ENCODE measurements around the gene BICRA.
"Not testable (repeated sequence)": the region's sequence is repeated elsewhere in the genome, so short reads cannot be mapped to it uniquely, and the experiment has no call there.

BICRA gene

GRCh38 chr19:47694466-47695273, 85.7 kb downstream of the BICRA start:
- DNase-seq (ENCODE audit: low spot score): no peak

GRCh38 chr19:47695533-47696262, 86.8 kb downstream of the BICRA start:
- no peak for DNase-seq (ENCODE audit: low spot score)

- DNase-seq (ENCODE audit: low spot score): no peak
Observed at GRCh38 chr19:47696635-47697034, 87.7 kb downstream of the BICRA start.

- DNase-seq (ENCODE audit: low spot score): peak; percentile 89
Observed at GRCh38 chr19:47697863-47698609, 89.1 kb downstream of the BICRA start.

DNA sequence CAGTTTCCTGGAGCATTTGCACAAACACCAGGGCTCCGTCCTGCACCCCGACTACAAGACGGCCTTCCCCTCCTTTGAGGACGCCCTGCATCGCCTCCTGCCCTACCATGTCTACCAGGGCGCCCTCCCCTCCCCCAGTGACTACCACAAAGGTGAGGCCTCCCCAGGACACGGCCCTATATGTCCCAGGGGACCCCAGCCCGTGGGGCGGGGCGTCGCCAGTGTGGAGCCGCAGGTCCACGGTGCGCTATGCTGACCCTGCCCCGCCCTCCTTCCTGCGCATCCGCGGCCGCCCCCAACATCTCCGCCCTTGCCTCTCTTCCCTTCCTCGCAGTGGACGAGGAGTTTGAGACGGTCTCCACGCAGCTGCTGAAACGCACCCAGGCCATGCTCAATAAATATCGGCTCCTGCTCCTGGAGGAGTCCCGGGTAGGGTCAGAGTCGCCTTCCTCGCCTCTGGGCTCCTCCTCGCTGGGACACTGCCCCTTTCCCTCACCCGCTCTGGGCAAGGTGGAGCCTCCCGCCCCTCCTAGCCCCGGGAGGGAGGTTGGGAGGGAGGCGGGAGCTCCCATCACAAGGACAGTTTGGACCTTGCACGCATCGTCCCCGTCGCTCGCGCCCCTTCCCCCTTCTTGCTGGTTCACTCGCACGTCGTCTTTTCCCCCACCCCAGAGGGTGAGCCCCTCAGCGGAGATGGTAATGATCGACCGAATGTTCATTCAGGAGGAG, 89.9 kb downstream of the BICRA start:
- DNase-seq (ENCODE audit: low spot score): no peak

DNA sequence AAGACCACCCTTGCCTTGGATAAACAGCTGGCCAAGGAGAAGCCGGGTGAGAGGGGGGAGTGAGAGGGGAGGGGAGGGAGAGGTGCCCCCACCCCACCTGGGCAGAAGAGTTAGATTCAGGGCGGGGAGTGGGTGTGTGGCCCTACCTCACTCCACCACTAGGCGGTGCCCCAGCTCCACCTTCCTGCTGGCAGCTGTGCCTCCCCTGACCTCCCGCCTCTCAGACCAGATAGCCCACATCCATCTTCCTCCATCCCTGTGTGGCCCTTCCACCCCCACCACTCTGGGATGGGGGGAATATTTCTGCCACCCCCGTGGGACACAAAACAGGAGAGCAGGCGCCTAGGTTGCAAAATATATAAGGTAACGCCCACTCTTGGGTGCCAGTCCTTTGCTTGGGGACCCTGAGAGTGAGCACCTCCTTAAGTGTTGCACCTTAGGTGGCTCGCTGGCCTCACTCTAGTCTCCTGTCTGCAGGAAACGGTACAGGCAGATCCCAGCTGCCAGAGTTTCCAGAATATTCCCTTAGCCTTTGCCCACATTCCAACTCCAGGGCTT, 90.5 kb downstream of the BICRA start:
- DNase-seq (ENCODE audit: low spot score): peak; percentile 73

GRCh38 chr19:47700934-47701716, 92.2 kb downstream of the BICRA start:
- no peak for DNase-seq (ENCODE audit: low spot score)

- no peak for DNase-seq (ENCODE audit: low spot score)
Observed at GRCh38 chr19:47701717-47702552, 93.0 kb downstream of the BICRA start.

DNA sequence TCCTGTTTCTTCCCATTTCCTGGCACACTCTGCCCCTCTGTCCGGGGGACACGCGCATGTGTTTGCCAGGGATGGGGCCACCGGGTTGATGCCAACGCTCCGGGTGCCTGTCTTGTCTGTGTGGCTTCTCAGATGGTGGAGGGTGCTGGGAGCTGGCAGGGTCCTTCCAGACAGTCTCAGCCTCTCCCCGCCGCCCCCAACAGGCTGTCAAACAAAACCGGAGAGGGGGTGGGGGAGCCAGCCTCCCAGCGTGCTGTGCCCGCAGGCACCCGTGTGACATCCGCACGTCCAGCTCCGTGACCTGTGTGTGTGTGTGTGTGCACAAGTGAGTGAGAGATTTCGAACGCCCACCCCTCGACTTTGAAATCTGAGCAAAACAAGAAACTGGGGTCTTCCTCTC, 93.7 kb downstream of the BICRA start:
- no peak for DNase-seq (ENCODE audit: low spot score)

DNA sequence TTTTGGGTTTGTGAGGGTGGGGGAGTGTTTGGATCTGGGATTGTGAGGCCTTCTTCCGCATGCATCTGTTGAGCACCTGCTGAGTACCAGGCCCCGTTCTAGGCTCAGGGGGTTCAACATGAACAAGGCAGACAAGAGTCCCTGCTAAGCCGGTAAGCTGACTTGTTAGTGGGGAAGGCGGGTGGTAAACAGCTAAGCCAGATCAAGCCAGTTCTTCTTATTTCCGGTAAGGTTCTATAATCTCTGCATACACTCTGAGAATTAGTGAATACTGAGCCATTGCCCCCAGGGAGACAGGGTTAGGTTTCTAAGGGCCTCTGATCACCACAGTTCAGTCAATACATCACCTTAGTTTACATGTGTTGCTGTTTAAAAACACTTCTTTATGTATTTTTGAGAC, 94.4 kb downstream of the BICRA start:
- no peak for DNase-seq (ENCODE audit: low spot score)

DNA sequence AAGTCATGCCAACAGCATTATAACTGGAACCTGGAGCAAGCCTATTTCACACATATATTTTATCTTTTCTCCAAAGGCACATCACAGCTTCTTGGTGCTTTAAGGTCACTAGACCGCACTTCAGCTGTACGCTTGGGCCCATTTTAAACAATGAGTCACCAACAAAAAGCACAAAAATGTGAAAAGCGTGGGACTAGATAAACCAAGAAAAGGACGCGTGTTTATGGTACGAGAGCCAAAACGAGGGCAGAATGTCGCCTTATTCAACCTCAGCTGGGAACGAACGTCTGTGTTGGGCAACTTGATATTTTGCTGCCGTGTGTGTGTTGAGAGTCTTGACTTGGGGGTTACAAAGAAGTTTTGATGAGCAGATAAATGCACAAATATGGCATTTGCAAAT, 95.1 kb downstream of the BICRA start:
- DNase-seq (ENCODE audit: low spot score): no peak

GRCh38 chr19:47704656-47705055, 95.7 kb downstream of the BICRA start:
- no peak for DNase-seq (ENCODE audit: low spot score)

GRCh38 chr19:47707135-47707925, 98.4 kb downstream of the BICRA start:
- peak; percentile 75 for DNase-seq (ENCODE audit: low spot score)

DNA sequence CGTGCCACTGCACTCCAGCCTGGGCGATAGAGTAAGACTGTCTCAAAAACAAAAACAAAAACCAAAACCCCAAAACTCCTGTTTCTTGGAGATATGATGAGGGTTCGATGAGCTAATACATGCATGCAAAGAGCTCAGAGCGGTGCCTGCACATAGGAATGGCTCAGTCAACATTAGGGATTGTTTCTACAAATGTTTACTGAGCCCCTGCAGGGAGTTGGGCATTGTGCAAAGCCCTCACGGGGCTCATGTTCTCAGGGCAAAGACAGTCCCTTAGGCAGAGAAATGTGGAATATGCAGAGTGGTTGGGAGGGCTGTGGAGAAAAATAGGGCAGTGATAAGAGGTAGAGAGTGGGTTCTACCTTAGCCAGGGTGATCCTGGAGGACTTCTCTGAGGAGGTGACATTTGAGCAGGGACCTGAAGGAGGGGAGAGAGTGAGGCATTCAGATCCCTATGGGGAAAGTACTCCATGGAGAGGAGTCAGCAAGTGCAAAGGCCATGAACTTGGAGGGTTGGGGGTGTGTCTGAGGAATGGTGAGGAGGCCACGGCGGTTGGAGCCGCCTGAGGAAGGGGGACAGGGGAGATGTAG, 102.8 kb downstream of the BICRA start:
- DNase-seq (ENCODE audit: low spot score): no peak

DNA sequence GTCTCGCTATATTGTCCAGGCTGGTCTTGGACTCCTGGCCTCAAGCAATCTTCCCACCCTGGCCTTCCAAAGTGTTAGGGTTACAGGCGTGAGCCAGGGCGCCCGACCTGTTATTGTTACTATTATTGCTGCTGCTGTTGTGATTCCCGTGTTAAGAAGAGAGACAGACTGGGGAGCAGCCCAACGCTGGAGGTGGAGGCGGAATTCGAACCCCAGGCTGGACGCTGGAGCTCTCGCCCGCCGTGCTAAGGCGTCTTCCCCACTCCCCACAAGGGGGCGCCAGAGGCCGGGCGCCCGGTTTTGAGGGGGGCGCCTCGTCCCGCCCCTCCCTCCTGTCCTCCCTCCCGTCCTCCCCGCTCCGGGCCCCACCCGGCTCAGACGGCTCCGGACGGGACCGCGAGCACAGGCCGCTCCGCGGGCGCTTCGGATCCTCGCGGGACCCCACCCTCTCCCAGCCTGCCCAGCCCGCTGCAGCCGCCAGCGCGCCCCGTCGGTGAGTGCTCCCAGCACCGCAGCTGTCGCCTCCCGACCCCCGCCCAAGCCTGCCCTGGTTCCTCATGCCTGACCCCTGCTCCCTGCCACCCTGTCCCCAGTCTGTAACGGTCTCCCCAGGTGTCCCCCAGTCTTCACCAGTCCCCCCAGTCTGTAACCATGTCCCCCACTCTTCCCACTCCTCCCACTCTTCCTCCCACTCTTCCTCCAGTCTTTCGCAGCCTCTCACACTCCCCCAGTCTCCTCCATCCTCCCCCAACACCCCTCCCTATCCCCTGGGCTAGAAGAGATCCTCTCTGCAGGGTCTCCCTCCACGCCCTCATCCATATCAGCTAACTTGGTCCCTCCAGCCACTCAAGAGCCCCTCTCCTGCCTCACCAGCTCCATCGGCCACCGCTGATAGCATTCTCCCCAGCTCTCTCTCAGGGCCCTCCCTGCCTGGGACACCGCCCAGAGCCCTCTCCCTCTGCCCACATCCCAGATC, 104.4 kb downstream of the BICRA start, which contains the start of gene EHD2:
TSS of gene EHD2 (plus strand) at position 377 of the 976 bp plus-strand sequence. CDS start 3,191 bp downstream, outside the sequence.
- DNase-seq (ENCODE audit: low spot score): peak; percentile 87

DNA sequence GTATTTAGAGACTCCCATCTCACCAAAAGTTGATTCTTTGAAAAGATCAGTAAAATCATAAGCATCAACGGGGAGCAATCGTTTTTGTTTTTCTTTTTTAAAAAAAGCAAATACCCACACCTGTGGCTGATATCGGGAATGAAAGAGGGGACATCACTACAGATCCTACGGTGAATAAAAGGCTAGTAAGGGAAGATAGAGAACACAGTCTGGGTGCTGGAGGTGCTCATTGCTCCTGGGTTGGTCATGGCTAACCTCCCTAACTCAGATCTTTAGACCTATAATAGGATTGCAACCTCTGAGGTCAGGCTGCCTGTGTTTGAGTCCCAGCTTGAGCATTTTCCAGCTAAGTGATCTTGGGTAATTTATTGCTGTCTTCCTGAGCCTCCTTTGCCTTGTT, 105.4 kb downstream of the BICRA start:
- DNase-seq (ENCODE audit: low spot score): no peak

DNA sequence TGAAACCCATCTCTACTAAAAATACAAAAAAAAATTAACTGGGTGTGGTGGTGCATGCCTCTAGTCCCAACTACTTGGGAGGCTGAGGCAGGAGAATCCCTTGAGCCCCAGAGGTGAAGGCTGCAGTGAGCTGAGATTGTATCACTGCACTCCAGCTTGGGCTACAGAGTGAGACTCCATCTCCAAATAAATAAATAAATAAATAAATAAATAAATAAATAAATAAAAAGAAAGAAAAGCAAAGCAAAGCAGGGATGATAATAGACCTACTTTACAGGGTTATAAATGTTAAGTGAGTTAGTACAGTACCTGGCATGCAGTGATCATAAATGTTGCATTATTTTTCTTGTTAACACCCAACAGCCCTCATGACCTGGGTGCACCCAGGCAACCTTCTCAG, 105.9 kb downstream of the BICRA start:
- not testable (repeated sequence) for DNase-seq (ENCODE audit: low spot score)

Data from hepatic stellate cell (primary cell).